OCI-LY7 (cell line): ENCODE measurements around the gene RSPH3.

Experiments used
- CTCF ChIP-seq: fragments of 200-600 bp; sonication (generic); conservative IDR thresholded peaks from 2 replicates; pipeline ENCODE4 v1.5.1; 2014; ENCODE audit warnings: mild to moderate bottlenecking, antibody characterized with exemption, low read length, moderate library complexity, mixed read lengths
- EZH2phosphoT487 ChIP-seq: fragments of 200-600 bp; sonication (generic); IDR thresholded peaks from 2 replicates; pipeline ENCODE4 v1.6.1; 2018; ENCODE audit warnings: low read depth, borderline replicate concordance, mild to moderate bottlenecking, mixed run types, antibody characterized with exemption, low read length, moderate library complexity, mixed read lengths

- TF ChIP-seq CTCF (no peak), EZH2phosphoT487 (no peak)
Measured at GRCh38 chr6:159012201-159012600, 12.2 kb upstream of the RSPH3 start.
